22Rv1 (cell line): ENCODE results near the gene GLYR1.

Experiments
- ZFX ChIP-seq: fragments of 450-650 bp; IDR thresholded peaks from 2 replicates; pipeline ENCODE4 v1.6.1; 2017; ENCODE audit warnings: antibody characterized with exemption, borderline replicate concordance
- TF ChIP-seq, protein P1 (sequence below): fragments of 450-650 bp; IDR thresholded peaks from 2 replicates; pipeline ENCODE4 v1.5.1; 2017; ENCODE audit warnings: mild to moderate bottlenecking

DNA sequence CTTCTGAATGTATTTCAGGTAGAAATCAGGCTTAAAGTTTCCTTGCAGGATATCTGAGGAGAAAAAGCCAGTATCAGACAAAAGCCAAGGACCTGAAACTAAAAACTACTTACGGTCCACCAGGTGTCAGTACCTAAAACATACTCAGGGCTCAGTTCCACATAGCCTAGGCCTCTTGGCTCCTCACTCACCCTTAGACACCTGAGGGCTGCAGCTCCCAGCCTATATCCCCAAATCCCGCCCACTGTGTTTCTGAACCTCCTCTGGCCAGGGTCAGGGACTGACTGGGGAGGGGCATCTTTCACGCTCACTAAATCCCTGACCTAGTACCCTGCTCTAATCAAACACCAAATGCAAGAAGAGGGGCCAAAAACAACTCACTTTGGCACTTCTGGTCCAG, 35.8 kb downstream of the GLYR1 start:
- TF ChIP-seq, protein P1, sequence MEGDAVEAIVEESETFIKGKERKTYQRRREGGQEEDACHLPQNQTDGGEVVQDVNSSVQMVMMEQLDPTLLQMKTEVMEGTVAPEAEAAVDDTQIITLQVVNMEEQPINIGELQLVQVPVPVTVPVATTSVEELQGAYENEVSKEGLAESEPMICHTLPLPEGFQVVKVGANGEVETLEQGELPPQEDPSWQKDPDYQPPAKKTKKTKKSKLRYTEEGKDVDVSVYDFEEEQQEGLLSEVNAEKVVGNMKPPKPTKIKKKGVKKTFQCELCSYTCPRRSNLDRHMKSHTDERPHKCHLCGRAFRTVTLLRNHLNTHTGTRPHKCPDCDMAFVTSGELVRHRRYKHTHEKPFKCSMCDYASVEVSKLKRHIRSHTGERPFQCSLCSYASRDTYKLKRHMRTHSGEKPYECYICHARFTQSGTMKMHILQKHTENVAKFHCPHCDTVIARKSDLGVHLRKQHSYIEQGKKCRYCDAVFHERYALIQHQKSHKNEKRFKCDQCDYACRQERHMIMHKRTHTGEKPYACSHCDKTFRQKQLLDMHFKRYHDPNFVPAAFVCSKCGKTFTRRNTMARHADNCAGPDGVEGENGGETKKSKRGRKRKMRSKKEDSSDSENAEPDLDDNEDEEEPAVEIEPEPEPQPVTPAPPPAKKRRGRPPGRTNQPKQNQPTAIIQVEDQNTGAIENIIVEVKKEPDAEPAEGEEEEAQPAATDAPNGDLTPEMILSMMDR = no peak
- no peak for TF ChIP-seq ZFX
